Left lobe of liver (tissue), 2 donors: ENCODE results near the gene SFXN5. TPM values are rescaled to one million over a fixed set of nuclear protein-coding genes. Genes with fewer than 3 reads are reported as not detected.
"Not testable (repeated sequence)": the region's sequence is repeated elsewhere in the genome, so short reads cannot be mapped to it uniquely, and the experiment has no call there.

Source experiments
- ATAC-seq: fragments of 200-7000 bp; cut with Tn5 transposase; one replicate; pipeline ENCODE4 v1.9.1; 2020; ENCODE audit warnings: mild to moderate bottlenecking, moderate library complexity
- DNase-seq: peaks from one replicate; pipeline ENCODE4 v3.0.0-alpha.2; 2020; ENCODE audit warnings: low spot score
- total RNA-seq: library from RNA; stranded (reverse); gene quantifications from one replicate; pipeline ENCODE4 v1.2.1, GENCODE V29; 2021
- donor health status: DM: no; HTN: no; CAD: no; lungs with moderate emphysema.
- donor health status: DM: no; HTN: yes; CAD: no.

The SFXN5 gene
- total RNA-seq, 1 donor from 2014 or later: 80.1 TPM

DNA sequence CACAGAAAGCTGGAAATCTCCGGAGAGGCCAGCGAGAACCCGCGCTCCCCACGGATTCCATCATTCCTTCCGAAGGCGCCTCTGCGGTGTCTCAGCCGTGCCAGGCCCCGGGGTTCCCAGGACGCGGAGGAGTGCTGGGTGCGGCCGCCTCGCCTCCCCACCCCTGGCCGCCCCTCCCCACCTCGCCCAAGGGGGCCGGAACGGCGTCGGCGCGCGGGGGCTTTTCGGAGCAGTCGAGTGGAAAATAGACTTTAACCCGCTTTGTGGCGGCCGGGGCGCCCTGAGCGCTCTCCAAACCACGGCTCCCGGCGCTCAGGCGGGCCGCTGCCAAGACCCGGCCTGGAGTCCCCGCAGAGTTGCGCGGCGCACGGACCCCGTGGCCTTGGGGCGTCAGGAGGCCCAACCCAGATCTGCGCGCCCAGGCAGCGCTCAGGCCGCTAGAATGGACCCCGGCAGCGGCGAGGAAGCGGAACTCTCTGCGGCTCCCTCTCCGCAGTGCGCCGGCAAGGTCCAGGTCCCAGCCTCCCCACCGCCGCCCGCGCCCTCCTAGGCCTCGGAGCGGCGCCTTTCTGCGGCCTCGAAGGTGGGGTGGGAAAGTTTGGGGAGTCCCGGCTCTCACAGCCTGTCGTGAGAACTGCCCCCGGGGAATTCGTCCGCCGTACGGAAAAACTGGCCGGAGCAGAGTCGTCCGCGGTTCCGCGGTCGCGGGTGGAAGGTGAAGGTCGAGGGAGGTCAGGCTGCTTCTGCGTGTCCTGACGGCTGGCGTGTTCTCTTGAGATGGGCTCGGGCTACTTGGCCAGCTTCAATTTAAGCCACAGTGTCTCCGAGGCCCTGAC, 155.4 kb downstream of the SFXN5 start:
- DNase-seq (peak; percentile 83), ATAC-seq (peak; percentile 79)

DNA sequence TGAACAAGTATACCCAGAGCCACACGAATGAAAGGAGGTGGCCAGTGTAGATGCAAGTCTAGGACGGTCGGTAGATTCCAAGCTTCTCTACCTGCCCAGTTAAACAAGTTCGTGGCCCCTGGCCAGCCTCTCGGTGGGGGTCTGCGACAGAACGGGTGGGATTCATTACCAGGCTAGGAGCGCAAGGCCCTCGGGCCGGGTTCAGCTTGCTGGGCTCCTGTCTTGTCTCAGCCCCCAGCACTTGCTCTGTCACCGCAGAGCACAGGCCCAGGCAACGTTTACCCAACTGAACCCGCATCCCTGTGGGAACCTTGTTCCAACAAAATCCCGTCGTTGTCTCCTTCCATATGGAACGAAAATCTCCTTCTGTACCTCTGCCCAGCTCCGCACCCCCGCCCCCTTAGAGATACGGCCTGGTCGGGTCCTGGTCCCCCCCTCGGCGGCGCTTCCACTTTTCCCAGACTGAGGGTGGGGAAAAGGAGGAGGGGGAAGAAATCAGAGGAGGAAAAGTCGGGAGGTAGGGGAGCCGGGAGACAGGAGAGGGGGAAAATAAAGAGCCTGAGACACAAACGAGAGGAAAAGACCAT, 156.1 kb downstream of the SFXN5 start:
- DNase-seq (no peak), ATAC-seq (no peak)

DNA sequence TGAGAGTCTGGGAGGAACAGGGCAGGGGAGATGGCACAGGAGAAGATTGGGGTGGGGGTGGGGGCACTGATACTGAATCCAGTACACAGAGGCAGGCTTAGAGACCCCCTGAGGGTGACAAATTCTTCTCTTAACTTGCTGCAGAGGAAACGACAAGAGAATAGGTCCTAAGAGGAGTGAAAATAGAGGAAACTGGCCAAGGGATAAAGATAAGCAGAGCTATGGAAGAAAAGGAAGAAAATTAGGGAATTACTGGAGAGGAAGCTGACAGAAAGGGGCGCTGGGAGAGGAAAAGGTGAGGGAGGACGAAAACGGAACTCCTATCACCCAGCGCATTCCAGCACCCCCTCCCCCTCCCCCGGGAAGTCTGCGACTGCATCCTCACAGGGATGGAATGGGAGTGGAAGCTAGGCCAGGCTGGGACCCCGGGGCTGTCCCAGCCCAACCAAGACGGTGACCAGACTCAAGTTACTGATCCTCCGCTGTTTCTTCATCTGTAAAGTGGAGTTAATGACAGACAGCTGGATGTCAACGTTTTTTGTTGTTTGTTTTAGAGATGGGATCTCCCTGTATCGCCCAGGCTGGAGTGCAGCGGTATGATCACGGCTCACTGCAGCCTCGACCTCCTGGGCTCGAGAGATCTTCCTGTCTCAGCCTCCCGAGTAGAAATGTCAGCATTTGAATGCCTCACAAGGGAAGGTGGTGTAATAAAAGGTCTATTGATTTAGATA, 156.8 kb downstream of the SFXN5 start:
- DNase-seq (no peak), ATAC-seq (no peak)

GRCh38 chr2:72914206-72914559, 157.3 kb downstream of the SFXN5 start:
- no peak for ATAC-seq
- DNase-seq: no peak

DNA sequence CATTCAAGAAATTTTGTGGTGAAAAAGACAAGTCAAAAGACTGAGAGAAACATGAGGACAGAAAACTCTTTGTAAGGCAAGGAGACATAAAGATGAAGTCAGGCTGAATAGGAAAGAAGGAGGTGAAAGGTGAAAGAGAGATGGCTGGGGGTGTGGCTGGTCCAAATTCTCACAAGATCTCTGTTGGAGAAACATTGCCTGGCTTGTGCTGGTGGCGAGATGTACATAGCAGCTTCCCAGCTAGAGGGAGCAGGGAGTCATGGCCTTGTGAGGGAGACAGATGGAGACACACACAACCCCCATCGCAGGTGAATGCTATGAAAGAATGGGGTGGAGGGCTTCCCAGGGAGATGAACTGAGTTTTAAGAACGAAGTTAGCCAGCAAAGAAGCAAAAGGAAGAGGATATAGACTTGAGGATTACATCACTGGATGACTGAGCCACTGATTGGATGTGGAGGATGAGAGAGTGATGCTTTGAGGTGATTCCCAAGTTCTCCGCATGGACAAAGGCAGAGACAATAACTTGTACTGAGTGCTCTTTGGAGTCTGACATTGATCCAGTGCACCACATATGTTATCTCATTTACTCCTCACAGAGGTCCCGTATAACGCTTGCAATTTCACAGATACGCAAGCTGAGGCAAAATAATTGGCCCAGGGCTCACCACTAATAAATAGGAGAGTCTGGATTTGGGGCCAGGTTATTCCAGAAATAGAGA, 157.9 kb downstream of the SFXN5 start:
- ATAC-seq (no peak), DNase-seq (no peak)

- DNase-seq: no peak
- ATAC-seq: no peak
Observed at GRCh38 chr2:72911256-72911655, 160.3 kb downstream of the SFXN5 start.

DNA sequence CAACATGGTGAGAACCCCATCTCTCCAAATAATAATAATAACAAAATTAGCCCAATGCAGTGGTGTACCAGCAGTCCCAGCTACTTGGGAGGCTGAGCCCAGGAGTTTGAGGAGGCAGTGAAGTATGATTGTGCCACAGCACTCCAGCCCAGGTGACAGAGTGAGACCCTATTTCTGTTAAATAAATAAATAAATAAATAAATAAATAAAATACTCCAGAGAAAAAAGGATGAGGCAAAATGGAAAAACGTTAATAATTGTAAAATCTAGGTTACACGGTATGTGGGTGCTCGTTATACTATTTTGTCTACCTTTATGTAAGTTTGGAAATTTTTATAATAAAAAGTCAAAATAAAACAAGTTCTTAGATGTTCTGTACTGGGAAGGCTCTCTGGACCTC, 162.8 kb downstream of the SFXN5 start:
- no peak for DNase-seq

GRCh38 chr2:72907369-72907768, 164.1 kb downstream of the SFXN5 start:
- not testable (repeated sequence) for ATAC-seq

More for the DNA sequence above, 162.8 kb downstream of the SFXN5 start:
- no peak for ATAC-seq

DNA sequence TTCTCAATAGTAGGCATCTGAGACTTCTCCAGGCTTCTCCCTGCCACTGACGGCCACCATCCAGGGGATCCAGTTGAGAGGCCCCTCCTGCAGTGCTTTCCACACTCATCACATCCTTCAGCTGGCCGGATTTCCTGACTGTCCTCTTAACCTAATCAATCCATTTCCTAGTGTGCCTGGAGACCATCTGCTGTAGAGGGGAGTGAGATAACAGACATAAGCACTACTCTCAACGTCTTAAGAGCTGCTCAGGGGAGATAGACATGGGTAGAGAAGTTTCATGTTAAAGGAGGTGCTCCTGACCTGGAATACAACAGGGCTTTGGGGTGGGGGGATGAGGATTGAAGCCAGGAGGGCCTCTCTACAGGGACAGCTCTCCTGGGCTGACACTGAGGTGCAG, 170.1 kb downstream of the SFXN5 start:
- DNase-seq (no peak), ATAC-seq (no peak)

More at GRCh38 chr2:72907369-72907768, 164.1 kb downstream of the SFXN5 start:
- not testable (repeated sequence) for DNase-seq

GRCh38 chr2:72900191-72900825, 171.2 kb downstream of the SFXN5 start:
- no peak for DNase-seq
- no peak for ATAC-seq

GRCh38 chr2:72898585-72898906, 173.0 kb downstream of the SFXN5 start:
- ATAC-seq (no peak), DNase-seq (no peak)

DNA sequence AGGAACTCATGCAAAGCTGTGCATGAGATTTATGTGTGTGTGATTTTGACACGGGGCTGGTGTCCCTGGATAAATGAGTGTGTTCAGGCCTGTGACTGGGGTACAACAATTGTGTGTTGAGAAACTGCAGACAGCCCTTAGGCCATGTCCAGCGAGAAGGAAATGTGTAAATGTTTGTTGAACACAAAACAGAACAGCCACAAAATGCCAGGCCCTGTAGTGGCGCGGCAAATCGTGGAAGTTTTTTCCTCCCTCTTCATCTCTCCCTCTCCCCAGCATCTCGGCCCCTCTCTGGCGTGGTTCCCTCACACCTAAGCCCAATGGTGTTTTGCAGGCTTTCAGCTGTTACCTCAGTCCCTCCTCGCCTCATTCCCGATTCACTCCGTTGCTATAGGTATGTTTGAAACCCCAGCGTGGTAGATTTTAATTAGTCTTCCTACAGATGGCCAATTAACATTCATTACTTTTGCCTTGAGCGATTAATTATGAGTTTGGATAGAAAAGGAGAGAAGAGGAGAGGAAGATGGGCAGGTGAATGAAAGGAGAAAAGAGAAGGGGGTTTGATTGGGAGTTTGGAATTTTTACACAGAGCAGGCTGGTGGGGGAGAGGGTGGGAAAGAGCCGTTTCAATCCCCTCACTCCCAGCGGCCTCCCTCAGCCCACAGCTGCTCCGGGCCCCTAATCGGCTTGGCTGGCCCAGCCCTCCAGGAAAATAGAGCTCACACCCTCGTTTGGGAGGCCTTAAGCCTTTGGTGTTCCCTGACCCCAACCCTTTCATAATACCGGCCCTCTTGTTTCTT, 173.5 kb downstream of the SFXN5 start:
- ATAC-seq (no peak), DNase-seq (no peak)

GRCh38 chr2:72896446-72896845, 175.1 kb downstream of the SFXN5 start:
- no peak for ATAC-seq
- no peak for DNase-seq

- peak; percentile 10 for ATAC-seq
Observed at GRCh38 chr2:72895759-72896281, 175.7 kb downstream of the SFXN5 start.

DNA sequence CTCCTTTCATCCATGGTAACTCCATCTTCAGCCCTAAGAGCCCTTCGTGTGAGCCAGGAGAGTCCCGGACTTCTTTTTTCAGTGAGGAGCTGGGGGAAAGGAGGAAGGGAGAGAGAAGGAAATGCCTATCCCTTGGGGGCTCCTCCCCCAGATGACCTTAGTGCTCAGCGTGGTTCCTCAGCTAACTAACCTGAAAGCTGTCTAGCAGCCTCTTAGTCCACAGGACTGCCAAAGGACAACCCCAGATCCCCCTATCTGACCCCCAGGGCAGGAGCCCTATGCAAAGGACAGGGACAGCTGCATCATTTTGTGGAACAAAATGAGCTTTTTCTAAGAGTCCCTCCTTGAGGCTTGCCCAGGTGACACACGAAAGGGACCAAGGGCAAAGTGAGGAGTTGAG, 176.4 kb downstream of the SFXN5 start:
- DNase-seq (no peak), ATAC-seq (no peak)

More at GRCh38 chr2:72895759-72896281, 175.7 kb downstream of the SFXN5 start:
- DNase-seq: no peak

DNA sequence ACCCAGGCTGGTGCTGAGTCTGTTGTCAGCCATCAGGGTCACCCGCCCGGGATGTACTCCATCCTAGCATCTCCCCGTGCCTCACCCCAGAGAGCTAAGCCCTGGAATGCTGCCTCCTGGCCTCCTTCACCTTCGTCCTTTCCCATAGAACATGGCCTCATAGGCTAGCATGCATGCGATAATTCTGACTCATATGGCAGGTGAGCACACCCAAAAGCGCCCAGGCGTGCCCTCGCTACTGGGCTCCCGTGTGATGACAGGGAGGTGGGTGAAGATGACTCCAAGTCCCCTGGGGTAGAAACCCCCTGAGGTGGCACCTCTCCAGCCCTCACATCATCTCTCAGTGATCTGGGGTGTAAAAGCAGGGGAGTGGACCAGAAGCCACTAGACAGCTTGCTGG, 177.0 kb downstream of the SFXN5 start:
- no peak for ATAC-seq
- DNase-seq: no peak

DNA sequence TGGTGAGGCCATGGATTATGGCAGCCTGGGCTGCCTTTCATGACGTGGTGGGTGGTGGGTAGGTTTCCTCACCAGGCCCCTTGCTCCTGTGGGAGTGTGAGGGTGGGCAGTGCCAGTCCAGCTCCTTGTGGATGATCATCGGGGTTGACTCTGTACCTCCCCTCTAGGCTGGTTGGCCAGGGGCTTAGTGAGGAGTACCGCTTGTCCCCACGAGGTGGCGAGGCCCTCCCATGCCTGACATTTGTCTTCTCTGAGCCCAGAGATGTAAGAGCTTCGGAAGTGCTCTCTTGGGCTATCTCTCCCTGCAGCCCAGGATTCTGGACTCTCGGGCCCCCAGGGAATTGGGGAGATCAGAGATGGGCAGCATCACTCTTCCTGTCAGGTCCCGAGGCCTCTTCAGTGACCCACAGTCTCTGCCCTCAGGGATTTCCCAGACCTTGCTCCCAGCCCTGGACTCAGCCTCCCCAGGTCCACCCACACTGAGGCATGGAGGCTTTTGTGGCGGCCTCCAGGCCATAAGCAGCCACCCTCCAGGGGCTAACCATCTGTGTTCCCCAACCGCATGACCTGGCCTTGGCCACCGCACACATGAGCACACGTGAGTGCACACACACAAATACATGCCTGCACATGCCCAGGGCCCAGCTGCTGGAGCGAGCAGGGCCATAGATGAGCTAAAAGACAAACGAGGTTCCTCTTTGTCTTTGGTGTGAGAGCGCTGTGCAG, 177.8 kb downstream of the SFXN5 start:
- ATAC-seq: peak; percentile 64
- DNase-seq: no peak

- ATAC-seq (peak; percentile 76), DNase-seq (peak; percentile 75)
Observed at GRCh38 chr2:72892506-72893173, 178.9 kb downstream of the SFXN5 start.
